Measurements from ENCODE around the gene WDR33. TPM values are rescaled to one million over a fixed set of nuclear protein-coding genes. Genes with fewer than 3 reads are reported as not detected.
A peak's percentile ranks its signal among the peaks of the same experiment; 100 is the strongest.

WDR33 gene
- total RNA-seq, 6 experiments from 2014 or later: 15.6 to 38.3 (median 28.0) TPM

- H3K4me3 ChIP-seq: peak overlapping the region; percentile 56 to 77 (median 63)
- peaks cover 0 to 61% (median 24%) of the 10 kb centered on the region in 4 donors for H3K4me1 ChIP-seq
- WGBS (ENCODE audit: insufficient coverage, low coverage, low lambda C conversion rate, missing lambda C conversion rate): 46% methylated on average over 19 of the region's 19 CpGs
- DNase-seq: no peak
- no peaks in the 10 kb centered on the region for H3K9me3 ChIP-seq
- intact Hi-C loops (cut with DNase I): no loop called here
- no peaks in the 10 kb centered on the region for H3K36me3 ChIP-seq
- H3K27ac ChIP-seq: peak overlapping the region; percentile 93 to 99 (median 94)
- H3K27me3 ChIP-seq: no peaks in the 10 kb centered on the region
- no peak for TF ChIP-seq CTCF (IDR thresholded peaks at IDR 0.05)
- no peak for TF ChIP-seq POLR2A (IDR thresholded peaks at IDR 0.05)
- no peak for ATAC-seq
These were observed 108.5 kb downstream of the WDR33 start for GRCh38 chr2:127702395-127703009.

GRCh38 chr2:127701651-127702394 lies 109.1 kb downstream of the WDR33 start:
- Histone ChIP-seq H3K9me3 (no peaks in the 10 kb centered on the region), H3K27ac (peak overlapping the region; percentile 93 to 99 (median 94)), H3K36me3 (no peaks in the 10 kb centered on the region), H3K4me3 (peak overlapping the region; percentile 56 to 77 (median 63)), H3K27me3 (no peaks in the 10 kb centered on the region), H3K4me1 (peaks cover 0 to 55% (median 24%) of the 10 kb centered on the region in 4 donors)
- TF ChIP-seq POLR2A (IDR thresholded peaks at IDR 0.05): peak; percentile 58
- peak in 3 of 4 donors; percentile 11 to 51 (median 22) for TF ChIP-seq CTCF (IDR thresholded peaks at IDR 0.05)
- ATAC-seq (peak; percentile 51 to 70 (median 64)), DNase-seq (peak; percentile 81 to 88 (median 87))
- WGBS (ENCODE audit: insufficient coverage, low coverage, low lambda C conversion rate, missing lambda C conversion rate): 0% methylated on average over 11 of the region's 108 CpGs
- intact Hi-C loops (cut with DNase I): loop anchor here in 1 of 2 donors (2.0 kb wide), 1 partner anchor 109 kb away; the partner anchor contains the start of gene WDR33

- TF ChIP-seq CTCF (IDR thresholded peaks at IDR 0.05) (no peak), POLR2A (IDR thresholded peaks at IDR 0.05) (peak; percentile 98)
- H3K4me1 ChIP-seq: peaks cover 0 to 49% (median 21%) of the 10 kb centered on the region in 4 donors
- WGBS (ENCODE audit: insufficient coverage, low coverage, low lambda C conversion rate, missing lambda C conversion rate): 0% methylated on average over 5 of the region's 44 CpGs
- ATAC-seq (peak; percentile 82 to 90 (median 84)), DNase-seq (peak; percentile 95 to 97 (median 96))
- H3K4me3 ChIP-seq: peak within 1 kb of the TSS; percentile 56 to 77 (median 63)
- H3K27me3 ChIP-seq: no peaks in the 10 kb centered on the region
- H3K36me3 ChIP-seq: no peaks in the 10 kb centered on the region
- H3K27ac ChIP-seq: peak within 1 kb of the TSS; percentile 93 to 99 (median 94)
- intact Hi-C loops (cut with DNase I): loop anchor here in 1 of 2 donors (2.0 kb wide), 1 partner anchor 110 kb away; the partner anchor contains the start of gene WDR33
- no peaks in the 10 kb centered on the region for H3K9me3 ChIP-seq
These were observed 109.7 kb downstream of the WDR33 start, which contains the start of gene SFT2D3 for GRCh38 chr2:127701193-127701650. TSS of gene SFT2D3 (plus strand) at chr2:127701497. CDS start at chr2:127701529, 32 bp downstream.

GRCh38 chr2:127700527-127701192 lies 110.3 kb downstream of the WDR33 start:
- intact Hi-C loops (cut with DNase I): loop anchor here in 1 of 2 donors (2.0 kb wide), 1 partner anchor 110 kb away; the partner anchor contains the start of gene WDR33
- Histone ChIP-seq H3K9me3 (no peaks in the 10 kb centered on the region), H3K4me3 (peak overlapping the region; percentile 56 to 77 (median 63)), H3K27me3 (no peaks in the 10 kb centered on the region), H3K27ac (peak overlapping the region; percentile 93 to 99 (median 94)), H3K36me3 (no peaks in the 10 kb centered on the region), H3K4me1 (peaks cover 0 to 43% (median 18%) of the 10 kb centered on the region in 4 donors)
- 23% methylated on average over 12 of the region's 17 CpGs for WGBS (ENCODE audit: insufficient coverage, low coverage, low lambda C conversion rate, missing lambda C conversion rate)
- ATAC-seq (peak; percentile 46 to 70 (median 62)), DNase-seq (peak; percentile 83 to 92 (median 91))
- no peak for TF ChIP-seq CTCF (IDR thresholded peaks at IDR 0.05)
- TF ChIP-seq POLR2A (IDR thresholded peaks at IDR 0.05): no peak

Data from right lobe of liver (tissue), 6 donors.